Measurements from ENCODE around the gene CDH13.

DNA sequence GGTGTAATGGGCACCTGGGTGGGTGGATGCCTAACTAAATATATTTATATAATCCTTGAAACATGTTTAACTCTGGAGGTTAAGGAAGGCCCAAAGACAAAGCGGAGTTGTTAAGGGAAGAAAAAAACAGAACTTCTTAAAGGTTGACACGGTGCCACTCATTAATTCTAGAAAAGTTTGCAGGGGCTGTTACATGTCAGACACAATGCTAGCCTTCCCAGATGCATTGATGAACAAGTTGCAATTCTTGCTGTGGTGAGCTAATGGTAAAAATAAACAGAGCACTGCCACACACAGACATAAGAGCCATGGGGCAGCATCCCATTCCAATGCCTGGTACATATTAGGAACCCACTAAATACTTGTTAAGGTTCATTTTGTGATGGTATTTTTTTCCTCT lies 109.5 kb downstream of the CDH13 start:
- TF ChIP-seq POLR2AphosphoS5 (IDR thresholded peaks at IDR 0.05; ENCODE audit: low read length) (no peak), EP300 (IDR thresholded peaks at IDR 0.05; ENCODE audit: borderline replicate concordance in 1 of 2, control insufficient read depth in 1 of 2, low read depth in 2 of 2, low read length in 2 of 2) (no peak), CTCF (IDR thresholded peaks at IDR 0.05 in 2 of 3, conservative IDR thresholded peaks at IDR 0.05 in 1 of 3; ENCODE audit: control insufficient read depth in 2 of 3, extremely low read depth in 1 of 3, insufficient read depth in 1 of 3, low read depth in 3 of 3, low read length in 3 of 3) (no peak), SREBF2 (IDR thresholded peaks at IDR 0.05; ENCODE audit: low read length) (no peak), MAX (IDR thresholded peaks at IDR 0.05; ENCODE audit: low read depth, low read length) (no peak), RB1 (IDR thresholded peaks at IDR 0.05; ENCODE audit: borderline replicate concordance) (no peak), ZNF622 (IDR thresholded peaks at IDR 0.05) (no peak), E4F1 (IDR thresholded peaks at IDR 0.05; ENCODE audit: borderline replicate concordance, partially characterized antibody) (no peak), ATF3 (IDR thresholded peaks at IDR 0.05; ENCODE audit: borderline replicate concordance, extremely low read depth, low read depth, low read length) (no peak), YY1 (IDR thresholded peaks at IDR 0.05; ENCODE audit: low read depth, low read length) (no peak), TAF1 (IDR thresholded peaks at IDR 0.05; ENCODE audit: borderline replicate concordance, low read depth, low read length) (no peak), SPI1 (IDR thresholded peaks at IDR 0.05; ENCODE audit: borderline replicate concordance, insufficient read depth, low read depth, low read length) (no peak)
- TF ChIP-seq, protein P1, sequence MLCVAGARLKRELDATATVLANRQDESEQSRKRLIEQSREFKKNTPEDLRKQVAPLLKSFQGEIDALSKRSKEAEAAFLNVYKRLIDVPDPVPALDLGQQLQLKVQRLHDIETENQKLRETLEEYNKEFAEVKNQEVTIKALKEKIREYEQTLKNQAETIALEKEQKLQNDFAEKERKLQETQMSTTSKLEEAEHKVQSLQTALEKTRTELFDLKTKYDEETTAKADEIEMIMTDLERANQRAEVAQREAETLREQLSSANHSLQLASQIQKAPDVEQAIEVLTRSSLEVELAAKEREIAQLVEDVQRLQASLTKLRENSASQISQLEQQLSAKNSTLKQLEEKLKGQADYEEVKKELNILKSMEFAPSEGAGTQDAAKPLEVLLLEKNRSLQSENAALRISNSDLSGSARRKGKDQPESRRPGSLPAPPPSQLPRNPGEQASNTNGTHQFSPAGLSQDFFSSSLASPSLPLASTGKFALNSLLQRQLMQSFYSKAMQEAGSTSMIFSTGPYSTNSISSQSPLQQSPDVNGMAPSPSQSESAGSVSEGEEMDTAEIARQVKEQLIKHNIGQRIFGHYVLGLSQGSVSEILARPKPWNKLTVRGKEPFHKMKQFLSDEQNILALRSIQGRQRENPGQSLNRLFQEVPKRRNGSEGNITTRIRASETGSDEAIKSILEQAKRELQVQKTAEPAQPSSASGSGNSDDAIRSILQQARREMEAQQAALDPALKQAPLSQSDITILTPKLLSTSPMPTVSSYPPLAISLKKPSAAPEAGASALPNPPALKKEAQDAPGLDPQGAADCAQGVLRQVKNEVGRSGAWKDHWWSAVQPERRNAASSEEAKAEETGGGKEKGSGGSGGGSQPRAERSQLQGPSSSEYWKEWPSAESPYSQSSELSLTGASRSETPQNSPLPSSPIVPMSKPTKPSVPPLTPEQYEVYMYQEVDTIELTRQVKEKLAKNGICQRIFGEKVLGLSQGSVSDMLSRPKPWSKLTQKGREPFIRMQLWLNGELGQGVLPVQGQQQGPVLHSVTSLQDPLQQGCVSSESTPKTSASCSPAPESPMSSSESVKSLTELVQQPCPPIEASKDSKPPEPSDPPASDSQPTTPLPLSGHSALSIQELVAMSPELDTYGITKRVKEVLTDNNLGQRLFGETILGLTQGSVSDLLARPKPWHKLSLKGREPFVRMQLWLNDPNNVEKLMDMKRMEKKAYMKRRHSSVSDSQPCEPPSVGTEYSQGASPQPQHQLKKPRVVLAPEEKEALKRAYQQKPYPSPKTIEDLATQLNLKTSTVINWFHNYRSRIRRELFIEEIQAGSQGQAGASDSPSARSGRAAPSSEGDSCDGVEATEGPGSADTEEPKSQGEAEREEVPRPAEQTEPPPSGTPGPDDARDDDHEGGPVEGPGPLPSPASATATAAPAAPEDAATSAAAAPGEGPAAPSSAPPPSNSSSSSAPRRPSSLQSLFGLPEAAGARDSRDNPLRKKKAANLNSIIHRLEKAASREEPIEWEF (IDR thresholded peaks at IDR 0.05; ENCODE audit: insufficient replicate concordance, low read depth, low read length): no peak
